Urothelium cell line (cell line): ENCODE data around the gene IVD.

Source experiments
- DNase-seq: peaks from one replicate; pipeline ENCODE4 v3.0.0; 2011; ENCODE audit warnings: low spot score, mixed read lengths
- FAIRE-seq: peaks from 2 replicates; lab custom pipeline; 2011; peaks lifted over from hg19 to GRCh38; lab: Jason Lieb, UNC

The IVD gene

DNA sequence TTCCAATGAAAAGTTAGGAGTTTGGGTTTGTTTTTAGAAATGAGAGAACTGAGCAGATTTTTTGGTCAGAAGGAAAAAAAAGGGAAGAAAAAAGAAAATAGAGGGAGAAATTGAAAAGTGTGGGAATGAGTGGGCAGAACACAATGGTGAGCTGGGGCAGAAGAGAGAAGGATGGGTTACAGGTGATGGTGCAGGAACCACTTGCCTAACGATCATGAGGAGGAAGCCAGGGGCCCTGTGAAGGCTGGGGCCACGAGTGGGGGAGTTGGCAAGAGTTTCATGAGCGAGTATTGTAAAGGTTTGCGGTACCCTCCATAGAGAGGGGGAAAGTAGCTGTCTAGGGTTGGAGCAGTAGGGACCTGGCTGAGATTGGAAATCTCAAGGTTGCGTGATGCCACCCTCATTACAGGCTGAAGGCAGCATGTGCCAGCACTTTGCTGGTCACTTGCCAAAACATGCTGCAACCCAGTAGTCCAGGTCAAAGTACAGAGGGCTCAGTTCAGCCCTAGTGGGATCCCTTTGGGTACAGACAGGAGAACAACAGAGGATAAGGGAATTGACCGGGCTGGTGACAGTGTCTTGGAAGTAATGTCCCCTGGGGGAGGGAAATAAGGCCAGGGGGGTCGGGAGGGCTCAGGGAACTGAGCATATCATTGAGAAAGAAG, 6.6 kb downstream of the IVD start:
- DNase-seq (no peak), FAIRE-seq (no peak)

- DNase-seq (no peak), FAIRE-seq (no peak)
Measured at GRCh38 chr15:40413036-40413435, 7.4 kb downstream of the IVD start.

GRCh38 chr15:40414816-40415215, 9.2 kb downstream of the IVD start:
- FAIRE-seq (no peak), DNase-seq (no peak)

- DNase-seq = no peak
- no peak for FAIRE-seq
Measured at GRCh38 chr15:40415226-40415625, 9.6 kb downstream of the IVD start.

DNA sequence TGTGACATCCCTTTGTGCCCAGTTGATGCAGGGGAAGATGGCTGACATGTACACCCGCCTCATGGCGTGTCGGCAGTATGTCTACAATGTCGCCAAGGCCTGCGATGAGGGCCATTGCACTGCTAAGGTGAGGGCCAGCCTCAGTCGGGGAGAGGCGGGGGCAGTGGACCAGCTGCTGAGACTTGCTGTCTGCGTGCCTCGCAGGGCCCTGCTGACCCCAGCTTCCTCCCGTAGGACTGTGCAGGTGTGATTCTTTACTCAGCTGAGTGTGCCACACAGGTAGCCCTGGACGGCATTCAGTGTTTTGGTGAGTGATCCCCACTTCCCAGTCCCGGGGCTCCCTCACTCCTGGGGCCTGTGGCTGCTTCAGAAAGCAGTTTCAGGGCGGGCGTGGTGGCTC, 10.5 kb downstream of the IVD start:
- FAIRE-seq = peak; percentile 37
- DNase-seq = no peak

DNA sequence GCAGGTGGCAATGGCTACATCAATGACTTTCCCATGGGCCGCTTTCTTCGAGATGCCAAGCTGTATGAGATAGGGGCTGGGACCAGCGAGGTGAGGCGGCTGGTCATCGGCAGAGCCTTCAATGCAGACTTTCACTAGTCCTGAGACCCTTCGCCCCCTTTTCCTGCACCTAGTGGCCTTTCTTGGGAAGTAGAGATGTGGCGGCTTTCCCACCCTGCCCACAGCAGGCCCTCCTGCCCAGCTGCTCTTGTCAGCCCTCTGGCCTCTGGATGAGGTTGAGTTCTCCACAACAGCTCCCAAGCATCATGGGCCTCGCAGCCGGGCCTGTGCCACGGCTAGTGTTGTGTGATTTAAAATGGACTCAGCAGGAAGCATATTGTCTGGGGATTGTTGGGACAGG, 12.5 kb downstream of the IVD start:
- DNase-seq (no peak), FAIRE-seq (no peak)

GRCh38 chr15:40420071-40420713, 14.6 kb downstream of the IVD start:
- FAIRE-seq = no peak
- no peak for DNase-seq

DNA sequence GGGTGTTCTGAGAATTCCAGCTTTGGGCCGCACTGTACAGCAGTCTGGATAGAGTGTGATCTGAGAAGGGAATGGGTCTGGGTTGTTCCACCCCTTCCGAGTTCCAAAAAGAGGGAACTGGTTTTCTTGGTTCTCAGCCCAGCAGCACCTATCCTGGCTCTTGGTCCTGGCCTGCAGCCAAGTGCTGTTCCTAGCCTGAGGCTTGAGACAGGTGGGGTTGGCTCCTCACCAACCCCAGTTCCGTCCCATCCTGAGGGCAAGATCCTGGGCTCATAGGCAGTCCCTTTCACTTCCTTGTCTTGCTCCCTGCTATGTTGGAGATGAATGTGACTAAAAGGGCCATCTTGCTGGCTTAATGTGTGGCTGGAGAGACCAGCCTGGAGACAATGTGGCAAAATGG, 15.2 kb downstream of the IVD start:
- FAIRE-seq (no peak), DNase-seq (no peak)

GRCh38 chr15:40421246-40422157, 15.9 kb downstream of the IVD start:
- peak; percentile 77 for DNase-seq
- FAIRE-seq = peak; percentile 9

- FAIRE-seq (no peak), DNase-seq (no peak)
Measured at GRCh38 chr15:40424483-40425115, 19.0 kb downstream of the IVD start.

DNA sequence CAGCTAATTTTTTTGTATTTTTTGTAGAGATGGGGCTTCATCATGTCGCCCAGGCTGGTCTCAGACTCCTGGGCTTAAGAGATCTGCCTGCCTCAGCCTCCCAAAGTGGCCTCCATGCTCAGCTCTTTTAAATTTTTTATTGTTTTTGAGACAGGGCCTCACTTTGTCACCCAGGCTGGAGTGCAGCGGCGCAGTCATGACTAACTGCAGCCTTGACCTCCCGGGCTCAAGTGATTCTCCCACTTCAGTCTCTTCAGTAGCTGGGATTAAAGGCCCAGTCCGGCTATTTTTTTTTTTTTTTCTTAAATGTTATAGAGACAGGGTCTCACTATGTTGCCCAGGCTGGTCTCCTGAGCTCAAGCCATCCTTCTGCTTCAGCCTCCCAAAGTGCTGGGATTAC, 20.1 kb downstream of the IVD start:
- no peak for FAIRE-seq
- no peak for DNase-seq

GRCh38 chr15:40427188-40427587, 21.6 kb downstream of the IVD start:
- no peak for DNase-seq
- no peak for FAIRE-seq

GRCh38 chr15:40428185-40428584, 22.6 kb downstream of the IVD start:
- FAIRE-seq (no peak), DNase-seq (no peak)

DNA sequence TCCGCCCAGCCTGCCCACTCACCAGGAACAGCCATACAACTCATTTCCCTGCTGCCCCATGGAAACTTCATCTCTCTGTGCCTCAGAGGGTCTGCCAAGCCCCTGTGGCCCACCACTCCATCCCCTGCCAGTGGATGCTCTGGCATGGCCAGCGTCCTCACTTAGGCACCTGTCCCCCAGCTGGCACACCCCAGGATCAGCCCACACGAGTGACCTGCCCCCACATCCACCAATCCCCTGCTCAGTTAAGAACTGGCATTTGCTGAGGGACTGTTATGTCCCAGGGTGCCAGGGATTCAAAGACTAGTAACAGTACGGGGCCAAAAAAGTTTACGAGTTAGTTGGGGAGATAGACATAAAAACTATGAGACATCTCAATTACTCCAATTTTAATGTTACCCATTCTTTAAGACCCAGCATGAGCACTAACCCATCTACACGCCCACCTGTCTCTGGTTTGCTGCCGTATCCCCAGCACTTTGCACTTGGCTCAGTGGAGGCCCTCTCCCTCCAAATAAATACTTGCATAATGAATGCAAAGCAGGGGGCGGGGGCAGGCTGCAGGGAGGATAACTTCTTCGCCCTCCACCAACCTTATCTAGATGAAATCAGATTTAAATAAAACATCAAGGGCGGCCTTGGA, 23.6 kb downstream of the IVD start:
- FAIRE-seq = no peak
- DNase-seq = no peak

DNA sequence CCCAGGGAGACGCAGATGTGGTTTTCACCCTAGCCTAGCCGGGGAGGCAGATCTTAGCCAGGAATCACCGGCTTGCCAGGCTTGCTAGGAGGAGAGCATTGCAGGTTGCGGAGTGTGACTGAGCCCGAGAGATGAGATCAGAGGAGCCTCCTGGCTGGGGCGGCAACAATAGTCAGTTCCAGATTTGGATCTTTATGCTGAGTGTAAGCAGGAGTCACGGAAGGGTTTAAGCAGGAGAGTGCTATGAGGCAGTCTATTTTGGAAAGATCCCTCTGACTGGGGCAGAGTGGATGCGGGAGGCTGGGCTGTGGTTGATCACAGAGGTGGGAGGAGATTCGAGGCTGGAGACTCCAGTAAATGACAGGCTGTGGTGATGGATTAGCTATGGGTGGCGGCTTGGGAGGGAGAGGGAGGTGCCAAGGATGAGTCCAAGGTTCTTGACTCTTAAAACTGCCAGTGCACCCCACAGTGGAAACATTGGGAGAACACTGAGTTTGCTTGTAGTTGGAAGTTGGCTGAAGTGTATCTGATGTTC, 24.7 kb downstream of the IVD start:
- peak; percentile 36 for DNase-seq
- no peak for FAIRE-seq

GRCh38 chr15:40435023-40435709, 29.6 kb downstream of the IVD start:
- DNase-seq (no peak), FAIRE-seq (no peak)

DNA sequence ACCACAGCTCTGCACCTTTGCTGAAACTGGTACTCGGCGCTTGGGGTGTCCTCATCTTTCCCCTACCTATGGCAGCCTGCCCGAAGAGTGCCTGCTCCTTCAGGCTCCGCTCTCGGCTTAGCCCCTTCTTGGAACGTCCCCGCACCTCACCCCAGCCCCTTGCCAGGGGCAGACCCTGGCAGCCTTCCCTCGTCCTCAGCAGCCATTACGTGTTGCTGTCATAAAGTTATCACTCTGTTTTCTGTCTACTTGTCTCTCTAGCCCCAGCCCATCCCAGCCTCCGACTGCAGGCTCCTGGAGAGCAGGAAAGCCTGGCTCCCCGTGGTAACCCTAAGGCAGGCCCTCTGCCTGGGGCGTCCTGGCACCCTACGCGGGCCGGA, 30.1 kb downstream of the IVD start:
- no peak for FAIRE-seq
- DNase-seq = no peak

- DNase-seq = peak; percentile 40
- FAIRE-seq = no peak
Measured at GRCh38 chr15:40436116-40436891, 30.7 kb downstream of the IVD start.
